ENCODE measurements around the gene GRIA4.

DNA sequence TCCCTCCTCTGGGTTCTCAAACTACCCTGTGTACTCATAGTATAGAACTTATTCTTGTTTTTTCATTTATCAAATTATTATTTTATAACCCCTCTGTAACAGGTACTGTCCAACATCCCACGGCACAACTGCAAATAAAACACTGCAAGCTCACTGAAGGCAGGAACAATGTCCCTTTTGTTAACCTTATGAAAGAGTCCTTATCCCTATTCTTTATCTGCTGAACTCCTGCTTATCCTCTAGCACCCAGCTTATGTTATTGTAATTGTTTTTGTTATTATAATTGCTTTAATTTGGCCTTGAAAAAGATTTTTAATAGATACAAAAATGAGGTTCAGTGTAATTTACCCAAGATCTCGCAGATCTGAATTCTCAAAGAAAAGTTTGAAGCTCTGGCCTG lies 281.8 kb downstream of the GRIA4 start:
- TF ChIP-seq SP1 (IDR thresholded peaks at IDR 0.05) = no peak
- TF ChIP-seq, protein P1, sequence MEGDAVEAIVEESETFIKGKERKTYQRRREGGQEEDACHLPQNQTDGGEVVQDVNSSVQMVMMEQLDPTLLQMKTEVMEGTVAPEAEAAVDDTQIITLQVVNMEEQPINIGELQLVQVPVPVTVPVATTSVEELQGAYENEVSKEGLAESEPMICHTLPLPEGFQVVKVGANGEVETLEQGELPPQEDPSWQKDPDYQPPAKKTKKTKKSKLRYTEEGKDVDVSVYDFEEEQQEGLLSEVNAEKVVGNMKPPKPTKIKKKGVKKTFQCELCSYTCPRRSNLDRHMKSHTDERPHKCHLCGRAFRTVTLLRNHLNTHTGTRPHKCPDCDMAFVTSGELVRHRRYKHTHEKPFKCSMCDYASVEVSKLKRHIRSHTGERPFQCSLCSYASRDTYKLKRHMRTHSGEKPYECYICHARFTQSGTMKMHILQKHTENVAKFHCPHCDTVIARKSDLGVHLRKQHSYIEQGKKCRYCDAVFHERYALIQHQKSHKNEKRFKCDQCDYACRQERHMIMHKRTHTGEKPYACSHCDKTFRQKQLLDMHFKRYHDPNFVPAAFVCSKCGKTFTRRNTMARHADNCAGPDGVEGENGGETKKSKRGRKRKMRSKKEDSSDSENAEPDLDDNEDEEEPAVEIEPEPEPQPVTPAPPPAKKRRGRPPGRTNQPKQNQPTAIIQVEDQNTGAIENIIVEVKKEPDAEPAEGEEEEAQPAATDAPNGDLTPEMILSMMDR (IDR thresholded peaks at IDR 0.05; ENCODE audit: low read depth, low read length, missing input control) = no peak
- TF ChIP-seq, protein P2, sequence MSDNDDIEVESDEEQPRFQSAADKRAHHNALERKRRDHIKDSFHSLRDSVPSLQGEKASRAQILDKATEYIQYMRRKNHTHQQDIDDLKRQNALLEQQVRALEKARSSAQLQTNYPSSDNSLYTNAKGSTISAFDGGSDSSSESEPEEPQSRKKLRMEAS (IDR thresholded peaks at IDR 0.05) = no peak
- no peak for TF ChIP-seq TAF1 (conservative IDR thresholded peaks at IDR 0.05)

Measured in liver (tissue), 3 donors.